ENCODE data around the gene RPRD1B. TPM values are rescaled to one million over a fixed set of nuclear protein-coding genes. Genes with fewer than 3 reads are reported as not detected.
"Not testable (repeated sequence)": the region's sequence is repeated elsewhere in the genome, so short reads cannot be mapped to it uniquely, and the experiment has no call there.

The RPRD1B gene
- total RNA-seq, 1 experiment from 2014 or later, result 22.9 TPM

DNA sequence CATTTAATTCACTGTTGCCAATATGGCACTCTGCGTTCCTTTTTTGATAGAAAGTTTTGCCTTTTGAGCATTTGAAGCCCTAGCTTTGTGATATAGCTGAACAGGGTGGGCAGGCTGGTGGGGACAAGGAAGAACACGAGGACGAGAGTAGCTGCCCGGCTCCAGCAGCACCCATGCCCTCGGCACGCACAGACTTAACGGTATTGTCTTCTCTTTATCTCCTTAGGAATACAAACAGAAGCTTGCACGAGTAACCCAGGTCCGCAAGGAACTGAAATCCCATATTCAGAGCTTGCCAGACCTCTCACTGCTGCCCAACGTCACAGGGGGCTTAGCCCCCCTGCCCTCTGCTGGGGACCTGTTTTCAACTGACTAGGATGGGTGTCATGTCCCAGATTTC is 56.0 kb downstream of the RPRD1B start:
- DNase-seq (ENCODE audit: low read depth), result no peak
- in situ Hi-C loops (cut with HindIII; ENCODE audit: low pct_unique_long_range_greater_than_20kb, low sequenced_read_pairs), result no loop called here

- in situ Hi-C loops (cut with HindIII; ENCODE audit: low pct_unique_long_range_greater_than_20kb, low sequenced_read_pairs), result no loop called here
- no peak for DNase-seq (ENCODE audit: low read depth)
Observed at GRCh38 chr20:38090061-38090460, 56.5 kb downstream of the RPRD1B start.

GRCh38 chr20:38091441-38092216 is 58.1 kb downstream of the RPRD1B start:
- in situ Hi-C loops (cut with HindIII; ENCODE audit: low pct_unique_long_range_greater_than_20kb, low sequenced_read_pairs), result no loop called here
- DNase-seq (ENCODE audit: low read depth), result no peak

GRCh38 chr20:38092260-38092857 is 58.8 kb downstream of the RPRD1B start:
- no peak for DNase-seq (ENCODE audit: low read depth)
- in situ Hi-C loops (cut with HindIII; ENCODE audit: low pct_unique_long_range_greater_than_20kb, low sequenced_read_pairs), result no loop called here

DNA sequence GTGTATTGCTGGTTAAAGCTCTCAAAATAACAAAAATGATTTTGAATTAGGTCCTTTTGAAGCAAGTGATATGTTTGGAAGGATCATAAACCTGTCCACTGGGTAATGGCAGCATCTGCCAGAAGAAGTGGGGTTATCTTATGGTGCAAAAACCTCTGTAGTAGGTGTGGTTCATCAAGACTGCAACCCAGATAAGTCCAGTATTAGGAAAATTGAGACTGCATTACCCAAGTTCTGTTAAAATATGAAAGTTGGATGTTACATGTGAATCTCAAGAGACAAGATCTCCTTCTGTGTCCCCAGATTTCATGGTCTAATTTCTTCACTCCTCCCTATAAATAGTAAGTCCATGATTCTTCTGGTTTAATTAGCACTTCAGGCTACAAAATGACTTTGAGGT is 59.4 kb downstream of the RPRD1B start:
- in situ Hi-C loops (cut with HindIII; ENCODE audit: low pct_unique_long_range_greater_than_20kb, low sequenced_read_pairs), result no loop called here
- DNase-seq (ENCODE audit: low read depth), result no peak

DNA sequence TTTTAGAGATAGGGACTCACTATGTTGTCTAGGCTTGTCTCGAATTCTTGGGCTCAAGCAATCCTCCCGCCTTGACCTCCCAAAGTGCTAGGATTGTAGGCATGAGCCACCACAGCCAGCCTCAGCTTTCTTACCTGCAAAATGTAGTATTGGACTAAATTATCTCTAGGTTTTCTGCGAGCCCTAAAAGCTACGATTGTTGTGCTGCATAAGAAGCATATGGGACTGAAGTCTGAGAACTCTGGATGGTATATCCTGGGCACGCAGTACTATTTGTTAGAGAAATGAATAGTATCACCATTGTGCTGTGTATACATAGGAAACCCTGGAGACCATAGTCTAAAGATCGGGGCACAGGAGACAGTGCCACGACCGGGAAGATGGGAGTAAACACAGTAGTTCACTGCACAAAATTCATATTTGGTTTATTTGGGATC is 60.1 kb downstream of the RPRD1B start:
- no peak for DNase-seq (ENCODE audit: low read depth)
- in situ Hi-C loops (cut with HindIII; ENCODE audit: low pct_unique_long_range_greater_than_20kb, low sequenced_read_pairs), result no loop called here

DNA sequence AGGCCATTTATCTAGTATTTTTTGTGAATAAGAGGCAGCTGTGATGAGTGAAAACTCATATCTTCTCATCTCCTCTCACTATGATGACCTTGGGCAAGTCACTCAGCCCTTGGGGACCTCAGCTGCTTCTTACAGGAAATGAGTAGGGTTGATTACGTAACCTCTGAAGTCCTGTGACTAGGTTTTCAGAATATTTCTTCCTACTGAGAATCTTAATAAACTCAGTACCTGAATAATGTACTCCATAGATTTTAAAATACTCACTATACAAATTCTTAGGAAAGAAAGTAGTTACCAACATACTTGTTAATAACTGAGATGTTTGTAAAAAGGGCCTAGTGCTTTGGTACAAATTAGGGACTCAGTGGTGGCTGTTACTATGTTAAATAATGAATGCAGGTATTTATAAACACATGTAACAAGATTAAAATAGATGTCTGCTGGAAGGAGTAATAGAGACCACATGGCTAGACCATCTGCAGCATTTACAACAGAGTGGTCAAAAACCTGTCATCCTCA is 60.9 kb downstream of the RPRD1B start:
- in situ Hi-C loops (cut with HindIII; ENCODE audit: low pct_unique_long_range_greater_than_20kb, low sequenced_read_pairs), result no loop called here
- no peak for DNase-seq (ENCODE audit: low read depth)

GRCh38 chr20:38095017-38095686 is 61.6 kb downstream of the RPRD1B start:
- DNase-seq (ENCODE audit: low read depth), result no peak
- in situ Hi-C loops (cut with HindIII; ENCODE audit: low pct_unique_long_range_greater_than_20kb, low sequenced_read_pairs), result no loop called here

DNA sequence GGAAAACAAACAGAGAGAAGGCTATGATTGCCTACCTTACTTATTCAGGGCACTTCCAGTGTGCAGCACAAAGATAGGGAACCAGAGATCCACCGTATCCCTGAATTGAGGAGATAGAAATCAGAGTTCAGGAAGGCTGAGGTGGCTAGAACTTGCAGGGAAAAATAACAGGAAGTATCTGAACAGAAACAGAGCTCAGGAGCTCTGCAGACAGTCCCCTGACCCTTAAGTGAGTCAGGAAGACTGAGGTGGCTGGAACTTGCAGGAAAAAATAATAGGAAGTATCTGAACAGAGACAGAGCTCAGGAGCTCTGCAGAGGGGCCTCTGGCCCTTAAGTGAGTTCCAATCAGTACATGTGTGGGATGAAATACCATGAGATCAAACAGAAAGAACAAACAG is 65.4 kb downstream of the RPRD1B start:
- no peak for DNase-seq (ENCODE audit: low read depth)
- in situ Hi-C loops (cut with HindIII; ENCODE audit: low pct_unique_long_range_greater_than_20kb, low sequenced_read_pairs), result no loop called here

DNA sequence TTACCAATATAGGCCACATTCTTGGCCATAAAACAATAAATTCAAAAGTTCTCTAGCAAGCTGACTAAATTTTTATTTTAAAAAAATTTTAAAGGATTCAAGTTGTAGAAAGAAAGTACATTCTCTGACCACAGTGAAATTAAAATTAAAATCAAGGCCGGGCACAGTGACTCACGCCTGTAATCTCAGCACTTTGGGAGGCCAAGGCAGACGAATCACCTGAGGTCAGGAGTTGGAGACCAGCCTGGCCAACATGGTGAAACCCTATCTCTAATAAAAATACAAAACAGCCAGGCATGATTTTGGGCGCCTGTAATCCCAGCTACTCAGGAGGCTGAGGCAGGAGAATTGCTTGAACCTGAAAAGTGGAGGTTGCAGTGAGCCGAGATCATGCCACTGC is 68.7 kb downstream of the RPRD1B start:
- DNase-seq (ENCODE audit: low read depth); in situ Hi-C loops (cut with HindIII; ENCODE audit: low pct_unique_long_range_greater_than_20kb, low sequenced_read_pairs): not testable (repeated sequence)

GRCh38 chr20:38104285-38104684 is 70.7 kb downstream of the RPRD1B start:
- in situ Hi-C loops (cut with HindIII; ENCODE audit: low pct_unique_long_range_greater_than_20kb, low sequenced_read_pairs), result no loop called here
- no peak for DNase-seq (ENCODE audit: low read depth)

- in situ Hi-C loops (cut with HindIII; ENCODE audit: low pct_unique_long_range_greater_than_20kb, low sequenced_read_pairs), result no loop called here
- no peak for DNase-seq (ENCODE audit: low read depth)
Observed at GRCh38 chr20:38106461-38106860, 72.9 kb downstream of the RPRD1B start.

DNA sequence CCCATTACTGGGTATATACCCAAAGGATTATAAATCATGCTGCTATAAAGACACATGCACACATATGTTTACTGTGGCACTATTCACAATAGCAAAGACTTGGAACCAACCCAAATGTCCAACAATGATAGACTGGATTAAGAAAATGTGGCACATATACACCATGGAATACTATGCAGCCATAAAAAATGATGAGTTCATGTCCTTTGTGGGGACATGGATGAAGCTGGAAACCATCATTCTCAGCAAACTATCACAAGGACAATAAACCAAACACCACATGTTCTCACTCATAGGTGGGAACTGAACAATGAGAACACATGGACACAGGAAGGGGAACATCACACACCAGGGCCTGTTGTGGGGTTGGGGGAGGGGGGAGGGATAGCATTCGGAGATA is 73.8 kb downstream of the RPRD1B start:
- DNase-seq (ENCODE audit: low read depth); in situ Hi-C loops (cut with HindIII; ENCODE audit: low pct_unique_long_range_greater_than_20kb, low sequenced_read_pairs): not testable (repeated sequence)

DNA sequence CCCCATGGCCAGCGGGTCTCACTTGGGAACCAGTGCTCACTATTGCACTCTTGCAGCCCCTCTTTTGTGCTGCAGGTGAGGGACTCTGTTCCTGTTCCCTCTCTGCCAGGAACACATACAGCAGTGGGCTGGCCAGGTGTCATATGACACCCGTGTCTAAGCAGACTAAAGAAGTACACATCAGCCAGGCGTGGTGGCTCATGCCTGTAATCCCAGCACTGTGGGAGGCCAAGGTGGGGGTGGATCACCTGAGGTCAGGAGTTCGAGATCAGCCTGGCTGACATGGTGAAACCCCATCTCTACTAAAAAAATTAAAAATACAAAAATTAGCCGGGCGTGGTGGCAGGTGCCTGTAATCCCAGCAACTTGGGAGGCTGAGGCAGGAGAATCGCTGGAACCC is 74.4 kb downstream of the RPRD1B start:
- DNase-seq (ENCODE audit: low read depth); in situ Hi-C loops (cut with HindIII; ENCODE audit: low pct_unique_long_range_greater_than_20kb, low sequenced_read_pairs): not testable (repeated sequence)

- in situ Hi-C loops (cut with HindIII; ENCODE audit: low pct_unique_long_range_greater_than_20kb, low sequenced_read_pairs), result no loop called here
- DNase-seq (ENCODE audit: low read depth), result no peak
Observed at GRCh38 chr20:38108438-38108985, 75.0 kb downstream of the RPRD1B start.

DNA sequence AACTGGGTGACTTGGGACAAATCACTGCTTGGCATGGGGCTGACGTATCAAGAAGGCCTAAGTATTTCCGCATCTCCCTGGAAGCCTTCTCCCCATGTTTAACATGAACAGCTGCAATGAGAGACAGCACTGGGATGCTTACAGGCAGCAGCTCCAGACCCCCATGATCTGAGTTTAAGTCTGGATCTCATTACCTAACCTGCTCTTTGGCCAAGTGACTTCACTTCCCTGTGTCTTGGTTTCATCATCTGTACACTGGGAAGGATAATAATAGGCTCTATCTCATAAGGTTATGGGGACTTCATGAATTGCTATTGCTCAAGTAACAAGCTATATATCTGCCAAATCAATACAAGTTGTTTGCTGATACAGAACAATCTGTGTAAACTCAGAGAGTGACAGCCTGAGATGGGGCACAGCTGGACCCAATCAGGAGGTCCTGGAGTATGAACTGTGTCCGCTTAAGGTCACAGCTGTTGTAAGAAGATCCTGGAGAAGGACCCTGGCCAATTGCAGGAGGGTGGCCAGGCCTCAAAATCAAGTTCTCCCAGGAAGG is 75.5 kb downstream of the RPRD1B start:
- no peak for DNase-seq (ENCODE audit: low read depth)
- in situ Hi-C loops (cut with HindIII; ENCODE audit: low pct_unique_long_range_greater_than_20kb, low sequenced_read_pairs), result no loop called here

- in situ Hi-C loops (cut with HindIII; ENCODE audit: low pct_unique_long_range_greater_than_20kb, low sequenced_read_pairs), result no loop called here
- DNase-seq (ENCODE audit: low read depth), result peak; percentile 72
Observed at GRCh38 chr20:38109591-38110524, 76.3 kb downstream of the RPRD1B start.

Data from Caki2 (cell line).